OCI-M2 (cell line): ENCODE results near the gene KNTC1.
"Not testable (repeated sequence)": the region's sequence is repeated elsewhere in the genome, so short reads cannot be mapped to it uniquely, and the experiment has no call there.

Source experiments
- DNase-seq: peaks from one replicate; lab custom pipeline; 2025; ENCODE audit not compliant: unreplicated experiment; lab: John Stamatoyannopoulos, UW

The KNTC1 gene

GRCh38 chr12:122646517-122647217 lies 119.6 kb downstream of the KNTC1 start:
- DNase-seq: no peak

DNA sequence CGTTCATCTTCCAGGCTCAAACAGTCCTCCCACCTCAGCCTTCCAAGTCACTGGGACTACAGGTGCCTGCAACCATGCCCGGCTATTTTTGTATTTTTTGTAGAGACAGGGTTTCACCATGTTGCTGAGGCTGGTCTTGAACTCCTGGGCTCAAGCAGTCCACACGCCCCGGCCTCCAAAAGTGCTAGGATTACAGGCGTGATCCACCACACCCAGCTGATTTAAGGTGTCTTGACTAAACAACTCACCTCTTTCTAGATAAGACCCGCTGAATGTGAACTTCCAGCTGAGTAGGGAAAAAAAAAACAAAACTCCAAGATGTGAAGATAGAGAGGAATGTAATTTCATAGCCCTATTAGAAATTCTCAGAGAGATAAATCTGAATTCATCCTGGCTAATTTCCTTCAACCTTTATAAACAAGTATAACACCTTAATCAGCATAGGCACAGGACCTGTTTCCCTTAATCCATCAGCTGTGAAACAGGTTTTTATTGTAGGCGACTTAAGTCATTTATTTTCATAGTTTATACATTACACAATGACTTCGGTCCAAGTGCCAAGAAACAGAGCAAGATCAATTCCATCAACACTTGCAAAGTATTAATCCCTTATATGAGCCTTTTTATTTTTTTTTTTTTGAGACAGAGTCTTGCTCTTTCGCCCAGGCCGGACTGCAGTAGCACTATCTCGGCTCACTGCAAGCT lies 124.6 kb downstream of the KNTC1 start:
- no peak for DNase-seq

DNA sequence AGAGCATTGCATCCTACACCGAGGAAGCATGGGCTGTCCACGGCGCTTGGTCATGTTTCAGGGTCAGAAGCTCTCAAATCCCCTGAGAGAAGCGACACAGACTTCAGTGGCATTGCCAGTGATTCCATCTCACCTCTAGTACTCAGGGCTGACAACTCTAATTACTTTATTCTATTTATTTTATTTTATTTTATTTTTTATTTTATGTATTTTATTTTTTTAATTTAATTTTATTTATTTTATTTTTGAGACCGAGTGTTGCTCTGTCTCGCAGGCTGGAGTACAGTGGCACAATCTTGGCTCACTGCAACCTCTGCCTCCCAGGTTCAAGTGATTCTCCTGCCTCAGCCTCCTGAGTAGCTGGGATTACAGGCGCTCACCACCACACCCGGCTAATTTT lies 126.2 kb downstream of the KNTC1 start:
- not testable (repeated sequence) for DNase-seq

GRCh38 chr12:122656298-122656697 lies 129.2 kb downstream of the KNTC1 start:
- DNase-seq: no peak

GRCh38 chr12:122659579-122659978 lies 132.5 kb downstream of the KNTC1 start:
- no peak for DNase-seq

GRCh38 chr12:122661246-122661645 lies 134.2 kb downstream of the KNTC1 start:
- DNase-seq: no peak

- DNase-seq: no peak
These were observed 134.9 kb downstream of the KNTC1 start for GRCh38 chr12:122661938-122662337.

DNA sequence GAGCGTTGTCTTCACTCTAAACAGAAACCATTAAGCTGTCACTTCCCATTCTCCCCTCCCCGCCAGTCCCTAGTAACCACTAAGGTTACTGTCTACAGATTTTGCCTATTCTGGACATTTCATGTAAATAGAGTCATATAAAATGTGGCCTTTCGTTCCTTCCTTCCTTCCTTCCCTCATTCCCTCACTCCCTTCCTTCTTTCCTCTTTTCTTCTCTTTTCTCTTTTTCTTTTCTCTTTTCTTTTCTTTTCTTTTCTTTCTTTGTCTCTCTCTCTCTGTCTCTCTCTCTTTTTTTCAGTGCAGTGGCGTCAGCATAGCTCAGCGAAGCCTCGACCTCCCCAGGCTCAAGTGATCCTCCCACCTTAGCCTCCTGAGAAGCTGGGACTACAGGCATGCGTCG lies 138.3 kb downstream of the KNTC1 start:
- no peak for DNase-seq

DNA sequence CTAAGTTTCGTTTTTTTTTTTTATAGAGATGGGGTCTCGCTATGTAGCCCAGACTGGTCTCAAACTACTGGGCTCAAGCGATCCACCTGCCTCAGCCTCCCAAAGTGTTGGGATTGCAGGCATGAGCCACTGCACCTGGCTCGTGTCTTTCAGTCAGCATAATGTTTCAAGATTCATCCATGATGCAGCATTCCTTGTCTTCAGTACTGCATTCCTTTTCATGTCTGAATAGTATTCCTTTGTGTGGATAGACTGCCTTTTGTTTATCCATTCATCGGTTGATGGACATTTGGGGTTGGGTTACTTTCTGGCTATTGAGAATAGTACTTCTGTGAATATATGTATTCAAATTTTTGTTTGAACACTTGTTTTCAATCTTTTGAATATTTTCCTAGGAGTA lies 138.7 kb downstream of the KNTC1 start:
- DNase-seq: no peak

- no peak for DNase-seq
These were observed 141.2 kb downstream of the KNTC1 start for GRCh38 chr12:122668268-122668667.

DNA sequence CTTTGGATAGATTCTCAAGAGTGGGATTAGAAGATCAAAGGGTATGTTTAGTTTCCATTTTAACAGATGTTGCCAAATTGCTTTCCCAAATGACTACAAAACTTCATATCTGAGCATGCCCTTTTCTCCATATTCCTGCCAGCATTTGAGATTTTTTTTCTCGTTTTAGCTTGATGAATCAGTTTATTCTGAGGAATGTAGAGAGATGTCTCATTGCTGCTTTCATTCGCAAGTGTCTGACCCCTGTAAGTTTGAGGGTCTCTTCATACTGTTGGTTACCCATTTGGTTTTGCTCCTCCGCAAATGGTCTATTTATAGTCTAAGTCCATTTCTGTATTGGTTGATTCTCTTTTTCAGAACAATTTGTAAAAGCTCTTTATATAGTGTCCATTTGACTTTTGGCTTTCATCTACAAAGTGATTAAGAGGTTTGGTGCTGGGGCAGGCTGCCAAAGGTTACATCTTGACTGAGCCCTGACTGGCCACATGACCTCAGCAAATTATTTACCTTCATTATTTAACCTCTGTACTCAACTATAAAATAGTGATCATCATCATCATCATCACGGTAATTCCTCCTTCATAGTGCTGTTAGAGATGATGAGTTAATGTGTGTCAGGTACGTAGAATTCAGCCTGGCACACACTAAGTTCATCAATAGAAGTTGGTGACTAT lies 142.5 kb downstream of the KNTC1 start:
- DNase-seq: no peak

DNA sequence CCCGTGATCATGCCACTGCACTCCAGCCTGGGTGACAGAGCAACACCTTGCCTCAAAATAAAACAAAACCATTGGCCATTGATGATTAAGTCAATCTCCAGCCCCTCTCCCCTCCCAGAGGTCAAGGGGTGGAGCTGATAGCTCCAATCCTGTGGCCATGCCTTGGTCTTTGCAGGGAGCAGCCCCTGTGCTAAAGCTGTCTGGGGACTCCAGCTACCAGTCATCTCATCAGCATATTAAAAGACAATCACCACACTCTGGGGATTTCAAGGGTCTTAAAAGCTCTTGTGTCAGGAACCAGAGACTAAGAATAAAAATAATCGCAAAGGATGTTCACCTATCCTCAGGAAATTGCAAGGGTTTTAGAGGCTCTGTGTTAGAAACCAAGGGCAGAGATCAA lies 145.5 kb downstream of the KNTC1 start:
- no peak for DNase-seq
